Endothelial cell of umbilical vein (primary cell): ENCODE data around the gene FILIP1L. TPM values are rescaled to one million over a fixed set of nuclear protein-coding genes. Genes with fewer than 3 reads are reported as not detected.

Source experiments
- BruUV-seq: library from RNA; stranded (reverse); fragments of 400-500 nt; replicated peaks from 2 replicates; lab custom pipeline; 2021; lab: Mats Ljungman, UMichigan
- CTCF ChIA-PET: fragments of 300-600, 350-600 bp; sonication (Branson Sonifier 250); formaldehyde crosslinking; loops from one replicate; lab custom pipeline; 2021; ENCODE audit warnings: antibody characterized with exemption, inconsistent platforms; lab: Charles Lee
- POLR2A ChIA-PET: fragments of 300-600, 350-600 bp; sonication (Branson Sonifier 250); formaldehyde crosslinking; loops from one replicate; lab custom pipeline; 2021; ENCODE audit warnings: antibody characterized with exemption, inconsistent platforms; lab: Charles Lee
- DNase-seq: peaks from one replicate; pipeline ENCODE4 v3.0.0-alpha.2; 2011; ENCODE audit warnings: low read depth, low spot score
- FAIRE-seq: peaks from 2 replicates; lab custom pipeline; 2011; peaks lifted over from hg19 to GRCh38; lab: Jason Lieb, UNC
- H2AFZ ChIP-seq: 2 replicates; pipeline ENCODE4 v1.6.0; 2012; ENCODE audit warnings: low read depth, low read length, control low read depth, inconsistent platforms
- H3K27ac ChIP-seq: 2 replicates; pipeline ENCODE4 v1.5.1; 2011; ENCODE audit warnings: low read depth, mild to moderate bottlenecking, control low read depth, low read length, moderate library complexity; ENCODE audit not compliant: insufficient read depth
- H3K27me3 ChIP-seq, 2 experiments: 2 replicates each; pipeline versions ENCODE4 v1.6.0 to v1.6.1; 2011; ENCODE audit warnings: low read length in 2 of 2, mixed read lengths in 1 of 2; ENCODE audit not compliant: control insufficient read depth in 2 of 2, insufficient read depth in 2 of 2
- H3K36me3 ChIP-seq, 2 experiments: 2 replicates in 1 of 2; 3 replicates in 1 of 2; pipeline ENCODE4 v1.5.1; 2011; ENCODE audit warnings: low read length in 2 of 2, mild to moderate bottlenecking in 1 of 2, moderate library complexity in 1 of 2; ENCODE audit not compliant: control insufficient read depth in 2 of 2, insufficient read depth in 2 of 2; ENCODE audit errors: extremely low read depth in 1 of 2
- H3K4me1 ChIP-seq: 3 replicates; pipeline ENCODE4 v1.5.1; 2011; ENCODE audit warnings: mild to moderate bottlenecking, low read length; ENCODE audit not compliant: control insufficient read depth, insufficient read depth; ENCODE audit errors: extremely low read depth
- H3K4me2 ChIP-seq: 2 replicates; pipeline ENCODE4 v1.6.1; 2011; ENCODE audit warnings: low read length, control low read depth, mixed read lengths; ENCODE audit not compliant: insufficient read depth
- H3K4me3 ChIP-seq, 3 experiments: fragments of 200-600 bp in 1 of 3; sonication (generic), shearing (Covaris generic) in 1 of 3; replicated peaks in 1 of 3; 2 replicates each; pipeline ENCODE4 v1.5.1; 2011 to 2016; ENCODE audit warnings: control low read depth in 3 of 3, low read length in 3 of 3, mild to moderate bottlenecking in 2 of 3, inconsistent platforms in 1 of 3, low read depth in 1 of 3, moderate library complexity in 1 of 3; ENCODE audit not compliant: insufficient read depth in 1 of 3
- H3K79me2 ChIP-seq: 2 replicates; pipeline ENCODE4 v1.6.0; 2012; ENCODE audit warnings: low read length, inconsistent platforms; ENCODE audit not compliant: control insufficient read depth, insufficient read depth
- H3K9ac ChIP-seq: replicated peaks from 2 replicates; pipeline ENCODE3; 2011; ENCODE audit warnings: low read length, control low read depth; ENCODE audit not compliant: insufficient read depth; ENCODE audit errors: extremely low read depth
- H3K9me1 ChIP-seq: replicated peaks from 3 replicates; pipeline ENCODE4 v1.6.0; 2011; ENCODE audit warnings: mild to moderate bottlenecking, low read length; ENCODE audit not compliant: control insufficient read depth, insufficient read depth; ENCODE audit errors: extremely low read depth
- H3K9me3 ChIP-seq: replicated peaks from 2 replicates; pipeline ENCODE4 v1.5.1; 2012; ENCODE audit warnings: low read length, inconsistent platforms; ENCODE audit not compliant: control insufficient read depth, insufficient read depth
- H4K20me1 ChIP-seq: replicated peaks from 2 replicates; pipeline ENCODE3; 2011; ENCODE audit warnings: mild to moderate bottlenecking, low read length; ENCODE audit not compliant: control insufficient read depth, insufficient read depth; ENCODE audit errors: extremely low read depth
- EZH2 ChIP-seq: IDR thresholded peaks from 2 replicates; pipeline ENCODE4 v1.6.1; 2012; ENCODE audit warnings: borderline replicate concordance, low read depth, mild to moderate bottlenecking, moderate library complexity, low read length, inconsistent platforms; ENCODE audit not compliant: severe bottlenecking
- FOS ChIP-seq: IDR thresholded peaks from 2 replicates; pipeline ENCODE4 v1.6.1; 2011; ENCODE audit warnings: mild to moderate bottlenecking, low read length, moderate library complexity, borderline replicate concordance; ENCODE audit not compliant: insufficient read depth
- GATA2 ChIP-seq: IDR thresholded peaks from 2 replicates; pipeline ENCODE4 v1.7.0; 2011; ENCODE audit warnings: low read depth, mild to moderate bottlenecking, moderate library complexity, mixed read lengths, low read length; ENCODE audit not compliant: insufficient read length, insufficient read depth
- JUN ChIP-seq: IDR thresholded peaks from 2 replicates; pipeline ENCODE4 v1.6.1; 2011; ENCODE audit warnings: borderline replicate concordance, low read depth; ENCODE audit not compliant: insufficient read length, insufficient read depth
- MYC ChIP-seq: IDR thresholded peaks from one replicate; pipeline ENCODE4 v1.6.1; 2011; ENCODE audit warnings: mild to moderate bottlenecking, low read depth, low read length
- POLR2A ChIP-seq: IDR thresholded peaks from 2 replicates; pipeline ENCODE4 v1.6.1; 2012; ENCODE audit warnings: low read depth, mild to moderate bottlenecking, control low read depth, low read length
- POLR2AphosphoS5 ChIP-seq: IDR thresholded peaks from 2 replicates; pipeline ENCODE4 v1.6.1; 2012; ENCODE audit warnings: low read depth, mild to moderate bottlenecking, control low read depth, low read length, moderate library complexity; ENCODE audit not compliant: insufficient read depth
- dilution Hi-C: fragments of 300-500 bp; cut with MboI; formaldehyde crosslinking; loops from one replicate; pipeline ENCODE4 v1.15.0; 2019; ENCODE audit warnings: low sequenced_read_pairs; ENCODE audit not compliant: extremely low pct_ligation_motif_present
- intact Hi-C: fragments of 100-400 bp; cut with micrococcal nuclease; formaldehyde crosslinking; loops from one replicate; pipeline ENCODE4 v1.10.0; 2022
- polyA plus RNA-seq, 4 experiments: library from polyadenylated mRNA; depleted of rRNA in 3 of 4; stranded (reverse) in 3 of 4; unstranded in 1 of 4; fragments of >200 nt; gene quantifications; 2 replicates each; pipeline versions ENCODE4 v1.2.1 to v1.2.3, GENCODE V29; 2011 to 2012; ENCODE audit warnings: missing spikeins in 1 of 4
- total RNA-seq: library from RNA; stranded (reverse); gene quantifications from 2 replicates; pipeline ENCODE4 v1.2.3, GENCODE V29; 2021
- TF ChIP-seq, protein P1 (sequence below), 2 donors: IDR thresholded peaks; 1 replicate in 1 of 2; 2 replicates in 1 of 2; pipeline ENCODE4 v1.5.1; 2011; ENCODE audit warnings: low read length in 2 of 2, mild to moderate bottlenecking in 2 of 2, moderate library complexity in 2 of 2, control low read depth in 1 of 2, inconsistent platforms in 1 of 2, low read depth in 1 of 2; ENCODE audit not compliant: insufficient read depth in 1 of 2; ENCODE audit errors: extremely low read depth in 1 of 2

Gene FILIP1L
- total and polyA plus RNA-seq, 2 donors (not counting 3 experiments of a cell fraction or from before 2014, with no cell fraction given), result 26.0 to 29.9 TPM

DNA sequence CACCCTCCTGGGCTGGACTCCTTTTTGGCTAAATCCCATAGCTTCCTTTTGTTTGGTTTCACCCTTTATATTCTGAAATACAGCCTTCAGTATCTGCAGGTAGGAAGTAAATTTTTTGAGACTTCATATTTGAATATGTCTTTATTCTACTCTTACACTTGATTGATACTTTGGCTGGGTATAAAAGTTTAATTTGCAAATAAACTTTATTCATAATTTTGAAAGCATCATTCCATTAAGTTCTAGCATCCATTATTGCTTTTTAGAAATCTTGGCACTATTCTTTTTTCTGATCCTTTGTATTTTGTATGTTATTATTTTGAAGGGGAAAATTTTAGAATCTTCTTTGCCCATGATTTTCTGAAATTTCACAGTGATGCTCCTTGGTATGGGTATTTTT is 41.3 kb upstream of the FILIP1L start:
- ChIA-PET CTCF (interaction anchor here (0.5 to 1.1 kb wide), 2 partner anchors 56 to 312 kb away, joined by 3 to 5 read pairs; no protein-coding TSS in a partner anchor), POLR2A (no interaction called here)
- FAIRE-seq, result no peak

DNA sequence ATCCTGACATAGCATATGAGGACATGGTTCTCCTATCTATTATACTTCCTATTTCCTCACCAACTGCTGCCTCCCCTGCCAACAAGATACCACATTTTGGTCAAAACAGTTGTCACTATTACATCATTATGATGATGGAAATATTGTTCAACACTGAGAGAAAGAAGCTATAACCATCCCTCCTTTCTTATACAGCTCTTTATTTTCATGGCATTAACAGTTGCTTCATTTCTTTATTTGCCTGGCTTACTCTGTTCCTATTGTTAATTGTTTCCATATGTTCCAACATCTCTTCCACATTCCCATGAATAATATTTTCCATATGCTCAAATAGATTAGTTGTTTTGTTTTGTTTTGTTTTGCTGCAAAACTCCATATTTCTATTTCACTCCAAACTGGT is 40.8 kb upstream of the FILIP1L start:
- ChIA-PET CTCF (interaction anchor here (0.5 to 1.1 kb wide), 2 partner anchors 57 to 311 kb away, joined by 3 to 5 read pairs; no protein-coding TSS in a partner anchor), POLR2A (no interaction called here)
- H3K9ac ChIP-seq, result no peak overlapping the region
- TF ChIP-seq JUN (no peak), FOS (no peak), MYC (no peak), GATA2 (no peak), POLR2AphosphoS5 (no peak), POLR2A (no peak), EZH2 (no peak)
- TF ChIP-seq, protein P1, sequence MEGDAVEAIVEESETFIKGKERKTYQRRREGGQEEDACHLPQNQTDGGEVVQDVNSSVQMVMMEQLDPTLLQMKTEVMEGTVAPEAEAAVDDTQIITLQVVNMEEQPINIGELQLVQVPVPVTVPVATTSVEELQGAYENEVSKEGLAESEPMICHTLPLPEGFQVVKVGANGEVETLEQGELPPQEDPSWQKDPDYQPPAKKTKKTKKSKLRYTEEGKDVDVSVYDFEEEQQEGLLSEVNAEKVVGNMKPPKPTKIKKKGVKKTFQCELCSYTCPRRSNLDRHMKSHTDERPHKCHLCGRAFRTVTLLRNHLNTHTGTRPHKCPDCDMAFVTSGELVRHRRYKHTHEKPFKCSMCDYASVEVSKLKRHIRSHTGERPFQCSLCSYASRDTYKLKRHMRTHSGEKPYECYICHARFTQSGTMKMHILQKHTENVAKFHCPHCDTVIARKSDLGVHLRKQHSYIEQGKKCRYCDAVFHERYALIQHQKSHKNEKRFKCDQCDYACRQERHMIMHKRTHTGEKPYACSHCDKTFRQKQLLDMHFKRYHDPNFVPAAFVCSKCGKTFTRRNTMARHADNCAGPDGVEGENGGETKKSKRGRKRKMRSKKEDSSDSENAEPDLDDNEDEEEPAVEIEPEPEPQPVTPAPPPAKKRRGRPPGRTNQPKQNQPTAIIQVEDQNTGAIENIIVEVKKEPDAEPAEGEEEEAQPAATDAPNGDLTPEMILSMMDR (IDR thresholded peaks at IDR 0.05; ENCODE audit: extremely low read depth in 1 of 2, insufficient read depth in 1 of 2, low read depth in 1 of 2, low read length in 2 of 2), result no peak
- DNase-seq, result no peak
- dilution Hi-C loops (no loop called here), intact Hi-C loops (loop anchor here (5.0 kb wide), 3 partner anchors 63 to 283 kb away; no protein-coding TSS in a partner anchor)
- no peaks in the 10 kb centered on the region for H4K20me1 ChIP-seq
- peaks cover 26% of the 10 kb centered on the region for H3K4me1 ChIP-seq
- no peak overlapping the region for H3K4me2 ChIP-seq
- no peaks in the 10 kb centered on the region for H3K79me2 ChIP-seq
- no peak overlapping the region for H3K4me3 ChIP-seq
- H3K36me3 ChIP-seq, result no peaks in the 10 kb centered on the region
- no peak overlapping the region for H3K27ac ChIP-seq
- no peaks in the 10 kb centered on the region for H3K9me1 ChIP-seq
- H3K9me3 ChIP-seq, result peaks cover 5% of the 10 kb centered on the region
- no peak for FAIRE-seq
- BruUV-seq, result no TSS peak
- H2AFZ ChIP-seq, result no peak overlapping the region
- H3K27me3 ChIP-seq, result no peaks in the 10 kb centered on the region

More for the DNA sequence above, 41.3 kb upstream of the FILIP1L start:
- H3K4me2 ChIP-seq, result no peak overlapping the region
- no TSS peak for BruUV-seq
- intact Hi-C loops, result loop anchor here (5.0 kb wide), 3 partner anchors 63 to 283 kb away; no protein-coding TSS in a partner anchor
- H3K4me1 ChIP-seq, result peaks cover 31% of the 10 kb centered on the region
- dilution Hi-C loops, result no loop called here
- no peak overlapping the region for H3K9ac ChIP-seq
- DNase-seq, result no peak
- peaks cover 5% of the 10 kb centered on the region for H3K9me3 ChIP-seq
- no peaks in the 10 kb centered on the region for H3K36me3 ChIP-seq
- TF ChIP-seq MYC, result no peak
- TF ChIP-seq POLR2AphosphoS5, result no peak
- TF ChIP-seq, protein P1 (IDR thresholded peaks at IDR 0.05; ENCODE audit: extremely low read depth in 1 of 2, insufficient read depth in 1 of 2, low read depth in 1 of 2, low read length in 2 of 2), result no peak
- TF ChIP-seq POLR2A, result no peak
- TF ChIP-seq JUN, result no peak
- TF ChIP-seq GATA2, result no peak
- H2AFZ ChIP-seq, result no peak overlapping the region
- H3K27me3 ChIP-seq, result no peaks in the 10 kb centered on the region
- H3K27ac ChIP-seq, result no peak overlapping the region
- no peaks in the 10 kb centered on the region for H4K20me1 ChIP-seq
- H3K4me3 ChIP-seq, result no peak overlapping the region
- no peaks in the 10 kb centered on the region for H3K79me2 ChIP-seq
- H3K9me1 ChIP-seq, result no peaks in the 10 kb centered on the region
